ENCODE data around the gene UTP15.

DNA sequence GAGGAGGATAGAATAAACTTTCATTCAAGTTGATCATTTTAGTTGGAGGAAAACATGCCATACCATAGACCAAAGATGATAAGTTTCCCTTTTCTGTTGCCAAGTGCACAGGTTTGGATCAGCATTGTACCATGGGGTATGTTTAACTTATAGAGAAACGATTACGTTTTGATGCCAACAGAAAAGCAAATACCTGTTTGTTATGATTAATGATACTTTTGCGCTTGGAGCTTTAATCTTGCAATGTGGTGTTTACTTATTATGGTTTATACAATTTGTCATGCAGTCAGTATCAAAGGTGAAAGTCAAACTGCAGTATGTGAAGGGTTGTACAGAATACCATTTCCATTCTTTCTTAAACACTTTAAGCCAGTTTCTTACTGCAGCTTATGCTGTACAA, 47.3 kb downstream of the UTP15 start:
- TF ChIP-seq POLR2AphosphoS5 (IDR thresholded peaks at IDR 0.05; ENCODE audit: low read depth) (no peak), GABPA (IDR thresholded peaks at IDR 0.05; ENCODE audit: low read depth) (no peak)
- TF ChIP-seq, protein P1, sequence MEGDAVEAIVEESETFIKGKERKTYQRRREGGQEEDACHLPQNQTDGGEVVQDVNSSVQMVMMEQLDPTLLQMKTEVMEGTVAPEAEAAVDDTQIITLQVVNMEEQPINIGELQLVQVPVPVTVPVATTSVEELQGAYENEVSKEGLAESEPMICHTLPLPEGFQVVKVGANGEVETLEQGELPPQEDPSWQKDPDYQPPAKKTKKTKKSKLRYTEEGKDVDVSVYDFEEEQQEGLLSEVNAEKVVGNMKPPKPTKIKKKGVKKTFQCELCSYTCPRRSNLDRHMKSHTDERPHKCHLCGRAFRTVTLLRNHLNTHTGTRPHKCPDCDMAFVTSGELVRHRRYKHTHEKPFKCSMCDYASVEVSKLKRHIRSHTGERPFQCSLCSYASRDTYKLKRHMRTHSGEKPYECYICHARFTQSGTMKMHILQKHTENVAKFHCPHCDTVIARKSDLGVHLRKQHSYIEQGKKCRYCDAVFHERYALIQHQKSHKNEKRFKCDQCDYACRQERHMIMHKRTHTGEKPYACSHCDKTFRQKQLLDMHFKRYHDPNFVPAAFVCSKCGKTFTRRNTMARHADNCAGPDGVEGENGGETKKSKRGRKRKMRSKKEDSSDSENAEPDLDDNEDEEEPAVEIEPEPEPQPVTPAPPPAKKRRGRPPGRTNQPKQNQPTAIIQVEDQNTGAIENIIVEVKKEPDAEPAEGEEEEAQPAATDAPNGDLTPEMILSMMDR (IDR thresholded peaks at IDR 0.05; ENCODE audit: insufficient read depth, low read length): no peak

All from HL-60 (cell line).